Stimulated activated memory B cell treated with anti-CD40 and anti-IgM and Interleukin-4, amounts not matched to agents 10 μg/mL and 1 μg/mL and 100 μg/mL, for 72 hours (primary cell): ENCODE results near the gene LPP.

ENCODE experiments used
- ATAC-seq: fragments of 150-1000 bp; cut with Tn5 transposase; 2 replicates; pipeline ENCODE4 v1.10.0; 2021
- H3K27ac Mint-ChIP-seq: one replicate; pipeline ENCODE4 v1.8.0; 2022; ENCODE audit warnings: mild to moderate bottlenecking, mixed read lengths
- H3K27me3 Mint-ChIP-seq: one replicate; pipeline ENCODE4 v1.8.0; 2022; ENCODE audit warnings: mixed read lengths
- H3K36me3 Mint-ChIP-seq: one replicate; pipeline ENCODE4 v1.8.0; 2022; ENCODE audit warnings: mixed read lengths
- H3K4me1 Mint-ChIP-seq: one replicate; pipeline ENCODE4 v1.8.0; 2022; ENCODE audit warnings: mixed read lengths
- H3K4me3 Mint-ChIP-seq: one replicate; pipeline ENCODE4 v1.8.0; 2022; ENCODE audit warnings: mild to moderate bottlenecking, moderate library complexity, mixed read lengths
- H3K9me3 Mint-ChIP-seq: one replicate; pipeline ENCODE4 v1.8.0; 2022; ENCODE audit warnings: mixed read lengths

Gene LPP

GRCh38 chr3:188890572-188891270, 736.8 kb downstream of the LPP start:
- Mint-ChIP-seq H3K9me3 (no peaks in the 10 kb centered on the region), H3K36me3 (peaks cover 30% of the 10 kb centered on the region), H3K4me3 (no peak overlapping the region), H3K27me3 (no peaks in the 10 kb centered on the region), H3K4me1 (no peaks in the 10 kb centered on the region), H3K27ac (no peak overlapping the region)
- ATAC-seq, result no peak

- no peak overlapping the region for H3K4me3 Mint-ChIP-seq
- H3K36me3 Mint-ChIP-seq, result peaks cover under 1% of the 10 kb centered on the region
- ATAC-seq, result no peak
- H3K27ac Mint-ChIP-seq, result no peak overlapping the region
- H3K9me3 Mint-ChIP-seq, result no peaks in the 10 kb centered on the region
- H3K27me3 Mint-ChIP-seq, result no peaks in the 10 kb centered on the region
- H3K4me1 Mint-ChIP-seq, result no peaks in the 10 kb centered on the region
These were observed 745.9 kb downstream of the LPP start for GRCh38 chr3:188899881-188900280.

GRCh38 chr3:188900421-188900951, 746.5 kb downstream of the LPP start:
- Mint-ChIP-seq H3K27ac (no peak overlapping the region), H3K4me3 (no peak overlapping the region), H3K27me3 (no peaks in the 10 kb centered on the region)

GRCh38 chr3:188901126-188901525, 747.2 kb downstream of the LPP start:
- ATAC-seq, result no peak
- H3K36me3 Mint-ChIP-seq, result peaks cover 6% of the 10 kb centered on the region

More at GRCh38 chr3:188900421-188900951, 746.5 kb downstream of the LPP start:
- Mint-ChIP-seq H3K9me3 (no peaks in the 10 kb centered on the region), H3K4me1 (no peaks in the 10 kb centered on the region), H3K36me3 (peaks cover 6% of the 10 kb centered on the region)
- ATAC-seq, result no peak

GRCh38 chr3:188901671-188902287, 747.8 kb downstream of the LPP start:
- H3K27ac Mint-ChIP-seq, result no peak overlapping the region
- no peaks in the 10 kb centered on the region for H3K4me1 Mint-ChIP-seq
- H3K27me3 Mint-ChIP-seq, result no peaks in the 10 kb centered on the region

More at GRCh38 chr3:188901126-188901525, 747.2 kb downstream of the LPP start:
- H3K27me3 Mint-ChIP-seq, result no peaks in the 10 kb centered on the region
- no peaks in the 10 kb centered on the region for H3K9me3 Mint-ChIP-seq
- H3K4me3 Mint-ChIP-seq, result no peak overlapping the region
- no peaks in the 10 kb centered on the region for H3K4me1 Mint-ChIP-seq
- H3K27ac Mint-ChIP-seq, result no peak overlapping the region

GRCh38 chr3:188904670-188905069, 750.7 kb downstream of the LPP start:
- ATAC-seq, result no peak
- Mint-ChIP-seq H3K27me3 (no peaks in the 10 kb centered on the region), H3K4me1 (peaks cover 7% of the 10 kb centered on the region), H3K9me3 (no peaks in the 10 kb centered on the region), H3K36me3 (peaks cover 6% of the 10 kb centered on the region), H3K27ac (no peak overlapping the region), H3K4me3 (no peak overlapping the region)

More at GRCh38 chr3:188901671-188902287, 747.8 kb downstream of the LPP start:
- H3K4me3 Mint-ChIP-seq, result no peak overlapping the region
- H3K36me3 Mint-ChIP-seq, result peaks cover 6% of the 10 kb centered on the region
- ATAC-seq, result no peak
- no peaks in the 10 kb centered on the region for H3K9me3 Mint-ChIP-seq

GRCh38 chr3:188905547-188905946, 751.6 kb downstream of the LPP start:
- no peak overlapping the region for H3K27ac Mint-ChIP-seq
- H3K27me3 Mint-ChIP-seq, result no peaks in the 10 kb centered on the region
- H3K9me3 Mint-ChIP-seq, result no peaks in the 10 kb centered on the region
- ATAC-seq, result no peak
- no peak overlapping the region for H3K4me3 Mint-ChIP-seq
- peaks cover 7% of the 10 kb centered on the region for H3K4me1 Mint-ChIP-seq
- peaks cover 6% of the 10 kb centered on the region for H3K36me3 Mint-ChIP-seq

- peaks cover 7% of the 10 kb centered on the region for H3K4me1 Mint-ChIP-seq
- H3K27me3 Mint-ChIP-seq, result no peaks in the 10 kb centered on the region
- H3K4me3 Mint-ChIP-seq, result no peak overlapping the region
- no peak overlapping the region for H3K27ac Mint-ChIP-seq
- no peak for ATAC-seq
- H3K9me3 Mint-ChIP-seq, result no peaks in the 10 kb centered on the region
- H3K36me3 Mint-ChIP-seq, result peaks cover 6% of the 10 kb centered on the region
These were observed 752.3 kb downstream of the LPP start for GRCh38 chr3:188906236-188906635.

- Mint-ChIP-seq H3K27ac (no peak overlapping the region), H3K36me3 (peaks cover 6% of the 10 kb centered on the region)
These were observed 754.3 kb downstream of the LPP start for GRCh38 chr3:188908002-188908850.

GRCh38 chr3:188911026-188911850, 757.3 kb downstream of the LPP start:
- H3K4me3 Mint-ChIP-seq, result no peak overlapping the region
- no peaks in the 10 kb centered on the region for H3K9me3 Mint-ChIP-seq
- ATAC-seq, result no peak
- H3K27me3 Mint-ChIP-seq, result no peaks in the 10 kb centered on the region
- H3K36me3 Mint-ChIP-seq, result no peaks in the 10 kb centered on the region
- no peak overlapping the region for H3K27ac Mint-ChIP-seq
- H3K4me1 Mint-ChIP-seq, result peaks cover 17% of the 10 kb centered on the region

More at GRCh38 chr3:188908002-188908850, 754.3 kb downstream of the LPP start:
- ATAC-seq, result no peak
- H3K27me3 Mint-ChIP-seq, result no peaks in the 10 kb centered on the region
- no peaks in the 10 kb centered on the region for H3K9me3 Mint-ChIP-seq
- H3K4me1 Mint-ChIP-seq, result peaks cover 7% of the 10 kb centered on the region
- no peak overlapping the region for H3K4me3 Mint-ChIP-seq

- H3K9me3 Mint-ChIP-seq, result no peaks in the 10 kb centered on the region
- no peak overlapping the region for H3K27ac Mint-ChIP-seq
- no peaks in the 10 kb centered on the region for H3K27me3 Mint-ChIP-seq
- H3K4me3 Mint-ChIP-seq, result no peak overlapping the region
- ATAC-seq, result no peak
- no peaks in the 10 kb centered on the region for H3K36me3 Mint-ChIP-seq
- H3K4me1 Mint-ChIP-seq, result peaks cover 36% of the 10 kb centered on the region
These were observed 759.1 kb downstream of the LPP start for GRCh38 chr3:188913084-188913483.

GRCh38 chr3:188914552-188914951, 760.6 kb downstream of the LPP start:
- no peaks in the 10 kb centered on the region for H3K9me3 Mint-ChIP-seq
- H3K36me3 Mint-ChIP-seq, result no peaks in the 10 kb centered on the region
- no peaks in the 10 kb centered on the region for H3K27me3 Mint-ChIP-seq
- peak; percentile 87 for ATAC-seq
- H3K27ac Mint-ChIP-seq, result peak overlapping the region; percentile 61
- H3K4me3 Mint-ChIP-seq, result no peak overlapping the region
- H3K4me1 Mint-ChIP-seq, result peaks cover 31% of the 10 kb centered on the region

- Mint-ChIP-seq H3K4me3 (no peak overlapping the region), H3K36me3 (no peaks in the 10 kb centered on the region), H3K4me1 (peaks cover 31% of the 10 kb centered on the region), H3K27me3 (no peaks in the 10 kb centered on the region), H3K27ac (peak overlapping the region; percentile 61), H3K9me3 (no peaks in the 10 kb centered on the region)
- peak; percentile 55 for ATAC-seq
These were observed 761.2 kb downstream of the LPP start for GRCh38 chr3:188915127-188915526.

GRCh38 chr3:188916934-188917401, 763.0 kb downstream of the LPP start:
- Mint-ChIP-seq H3K4me1 (peaks cover 31% of the 10 kb centered on the region), H3K9me3 (no peaks in the 10 kb centered on the region), H3K36me3 (no peaks in the 10 kb centered on the region), H3K4me3 (no peak overlapping the region), H3K27ac (peak overlapping the region; percentile 50), H3K27me3 (no peaks in the 10 kb centered on the region)
- peak; percentile 87 for ATAC-seq
